Heart right ventricle (tissue), 16 donors: ENCODE data around the gene TADA2A. TPM values are rescaled to one million over a fixed set of nuclear protein-coding genes. Genes with fewer than 3 reads are reported as not detected.

ENCODE experiments used
- ATAC-seq, 8 donors: fragments of 200-7000 bp; cut with Tn5 transposase; one replicate each; pipeline ENCODE4 v1.9.1; 2020; ENCODE audit warnings: mild to moderate bottlenecking in 8 of 8, moderate library complexity in 8 of 8, moderate number of reproducible peaks in 1 of 8
- DNase-seq, 2 donors: peaks; one replicate each; pipeline ENCODE4 v3.0.0-alpha.2; 2020
- H3K27ac ChIP-seq, 10 donors: fragments of 200-600 bp; sonication (generic) in 2 of 10; one replicate each; pipeline versions ENCODE4 v1.5.0 to v1.8.0; 2020 to 2022; ENCODE audit warnings: mild to moderate bottlenecking in 3 of 10
- H3K27me3 ChIP-seq, 7 donors: fragments of 200-600 bp; one replicate each; pipeline ENCODE4 v1.8.0; 2021 to 2022; ENCODE audit warnings: mild to moderate bottlenecking in 2 of 7
- H3K36me3 ChIP-seq, 9 donors: fragments of 200-600 bp; sonication (generic) in 1 of 9; one replicate each; pipeline versions ENCODE4 v1.5.0 to v1.8.0; 2020 to 2022; ENCODE audit warnings: mild to moderate bottlenecking in 2 of 9
- H3K4me1 ChIP-seq, 9 donors: fragments of 200-600 bp; sonication (generic) in 1 of 9; one replicate each; pipeline versions ENCODE4 v1.5.0 to v1.8.0; 2020 to 2022; ENCODE audit warnings: mild to moderate bottlenecking in 4 of 9
- H3K4me3 ChIP-seq, 10 donors: fragments of 200-600 bp; sonication (generic) in 2 of 10; one replicate each; pipeline versions ENCODE4 v1.5.0 to v1.8.0; 2020 to 2022; ENCODE audit warnings: mild to moderate bottlenecking in 7 of 10, moderate library complexity in 2 of 10
- H3K9me3 ChIP-seq, 11 donors: fragments of 200-600 bp in 10 of 11; sonication (generic) in 2 of 11; one replicate each; pipeline versions ENCODE4 v1.5.0 to v1.8.0; 2013 to 2022; ENCODE audit warnings: mild to moderate bottlenecking in 2 of 11, control low read depth in 1 of 11, moderate library complexity in 1 of 11
- CTCF ChIP-seq, 9 donors: fragments of 200-600 bp; sonication (generic) in 2 of 9; IDR thresholded peaks; one replicate each; pipeline versions ENCODE4 v1.5.0 to v1.8.0; 2021 to 2022; ENCODE audit warnings: antibody characterized with exemption in 9 of 9, mild to moderate bottlenecking in 5 of 9, moderate library complexity in 1 of 9
- WGBS, 2 donors: extraction: QIAGEN DNeasy Blood & Tissue Kit; methylation state at CpG; one replicate each; pipeline ENCODE4 v1.1.7; 2013; ENCODE audit warnings: inconsistent platforms in 1 of 2; 5-methylcytosine and 5-hydroxymethylcytosine counted together
- intact Hi-C, 10 donors: fragments of 100-400 bp; cut with DNase I; formaldehyde crosslinking; loops; one replicate each; pipeline versions ENCODE4 v1.11.1 to v1.14.2; 2022
- polyA plus RNA-seq, 2 donors: library from polyadenylated mRNA; stranded (reverse); fragments of 200-250 nt; gene quantifications; one replicate each; pipeline ENCODE4 v1.2.3, GENCODE V29; 2013
- total RNA-seq, 10 donors: library from RNA; stranded (reverse); fragmentation: NEBNext Ultra II Directional in 3 of 10; extraction: Animal tissue kit (Norgen Biotek cat#: 25700) in 3 of 10; gene quantifications; one replicate each; pipeline versions ENCODE4 v1.2.1 to v1.2.4, GENCODE V29; 2021 to 2023
- donor health status: Arrhythmogenic right ventricular cardiomyopathy.
- donor health status: ischemic (EF 13 %, LVEDD 7.1; RV severe dilation, severe dysfunction).
- donor health status: healthy with polysubstance abuse.
- donor health status: DM: no; HTN: yes; CAD: no.
- donor health status: DM: no; HTN: no; CAD: no.
- donor health status: ischemic (EF 25% LVEDD 6.9; RV normal size, moderate dysfunction).
- donor health status: ischemic (EF 25% LVEDD 5.7; RV mildly dilated, moderate dysfunction).
- donor health status: healthy.
- donor health status: DM: yes; HTN: yes; CAD: no.
- donor health status: Ischemic cardiomyopathy.
- donor health status: ischemic (EF 35%, LVEDD 5.7; RV mildly dilated, moderate dysfunction).
- donor health status: nonischemic (EF 11% LVEDD 7.7; RV severe dilation, severe dysfunction).
- donor health status: DM: yes; HTN: yes; CAD: no.
- donor health status: PGD.
- donor health status: ischemic (EF 29% LVEDD 5.4; RV normal size, mild dysfunction).
- donor health status: nonischemic (EF 23%, LVEDD 6.1; RV moderate dilation, normal function).

The TADA2A gene
- total and polyA plus RNA-seq, 12 donors: 6.7 to 18.4 (median 13.1) TPM

DNA sequence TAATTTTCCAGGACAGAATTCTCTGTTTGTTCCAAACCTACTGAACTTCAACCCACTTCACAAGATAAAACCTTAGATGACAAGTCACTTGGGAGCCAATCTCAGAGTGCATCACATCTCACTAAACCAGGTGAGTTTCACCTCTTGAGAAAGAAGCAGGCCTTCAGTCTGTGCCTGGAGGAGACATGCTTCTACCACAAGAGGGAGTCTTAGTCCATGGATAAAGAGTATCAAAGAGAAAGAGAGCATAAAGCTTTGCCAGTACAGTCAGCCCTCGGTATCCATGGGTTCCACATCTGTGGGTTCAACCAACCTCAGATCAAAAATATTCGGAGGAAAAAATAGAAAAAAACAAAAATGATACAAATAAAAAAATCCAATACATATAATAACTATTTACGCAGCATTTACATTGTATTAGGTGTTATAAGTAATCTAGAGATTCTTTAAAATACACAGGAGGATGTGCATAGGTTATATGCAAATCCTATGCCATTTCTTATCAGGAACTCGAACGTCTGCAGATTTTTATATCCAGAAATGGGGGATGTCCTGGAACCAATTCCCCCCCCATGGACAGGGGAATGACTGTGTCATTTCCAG, 120.7 kb downstream of the TADA2A start:
- Histone ChIP-seq H3K27me3 (no peaks in the 10 kb centered on the region), H3K36me3 (peaks cover 0 to 97% (median 17%) of the 10 kb centered on the region in 9 donors), H3K4me1 (no peaks in the 10 kb centered on the region), H3K4me3 (no peak overlapping the region), H3K9me3 (no peaks in the 10 kb centered on the region), H3K27ac (no peak overlapping the region)
- peak; percentile 5 to 71 (median 57) for TF ChIP-seq CTCF (IDR thresholded peaks at IDR 0.05)
- WGBS, 2 donors: 55 to 60% methylated on average over 5 of the region's 5 CpGs
- DNase-seq (no peak), ATAC-seq (peak in 4 of 8 donors; percentile 50 to 75 (median 58))
- intact Hi-C loops: no loop called here

Other genes starting within 250 kb of the TADA2A start
- gene C17orf78, start 30.9 kb upstream of the TADA2A start, total RNA-seq: not detected
- not detected for gene C17orf78, start 30.9 kb upstream of the TADA2A start, polyA plus RNA-seq
- 10 to 100 TPM; 14.7 to 28.0 (median 17.3) TPM for gene ACACA, start 50 bp upstream of the TADA2A start, total RNA-seq
- gene ACACA, start 50 bp upstream of the TADA2A start, polyA plus RNA-seq: 10 to 100 TPM in 1 of 2 donors, 1 to 10 TPM in 1; 5.6 to 10.3 TPM
- gene DUSP14, start 83.0 kb downstream of the TADA2A start, total RNA-seq: 10 to 100 TPM; 12.6 to 21.7 (median 18.5) TPM
- 10 to 100 TPM in 1 of 2 donors, 1 to 10 TPM in 1; 6.0 to 18.8 TPM for gene DUSP14, start 83.0 kb downstream of the TADA2A start, polyA plus RNA-seq
- 10 to 100 TPM; 32.7 to 57.6 (median 48.2) TPM for gene SYNRG, start 202.5 kb downstream of the TADA2A start, total RNA-seq
- gene SYNRG, start 202.5 kb downstream of the TADA2A start, polyA plus RNA-seq: 1 to 10 TPM; 2.9 to 5.6 TPM
- 10 to 100 TPM; 12.7 to 18.0 (median 14.7) TPM for gene DDX52, start 236.6 kb downstream of the TADA2A start, total RNA-seq
- 1 to 10 TPM; 7.8 to 8.0 TPM for gene DDX52, start 236.6 kb downstream of the TADA2A start, polyA plus RNA-seq